ENCODE data around the gene TMEM201.

The TMEM201 gene

GRCh38 chr1:9544926-9545325 is 43.8 kb upstream of the TMEM201 start:
- no peaks in the 10 kb centered on the region for H3K36me3 ChIP-seq (ENCODE audit: control insufficient read depth in 2 of 2, insufficient read depth in 1 of 2, low read length in 2 of 2)
- no peak overlapping the region for H3K27ac ChIP-seq (ENCODE audit: extremely low read depth, low read depth, low read length)
- H3K4me3 ChIP-seq (ENCODE audit: low read depth, low read length): no peak overlapping the region
- TF ChIP-seq PRDM6 (tag by site-specific recombination; IDR thresholded peaks at IDR 0.05) (peak; percentile 67), ELK4 (IDR thresholded peaks at IDR 0.05; ENCODE audit: borderline replicate concordance, low read depth, low read length) (no peak), PRDM10 (tag by site-specific recombination; IDR thresholded peaks at IDR 0.05) (peak; percentile 73)
- peaks cover 7% of the 10 kb centered on the region; the same call in 1 of the 2 replicates for H3K4me1 ChIP-seq (ENCODE audit: control insufficient read depth, insufficient read depth, low read length)
- CTCF ChIA-PET: interaction anchor here (0.7 to 1.1 kb wide), 2 partner anchors 53 to 258 kb away, joined by 3 read pairs; no protein-coding TSS in a partner anchor
- POLR2A ChIA-PET: no interaction called here
- H3K9me3 ChIP-seq (ENCODE audit: control insufficient read depth, insufficient read depth, low read depth, low read length): no peaks in the 10 kb centered on the region

GRCh38 chr1:9549955-9550546 is 38.7 kb upstream of the TMEM201 start:
- H3K4me3 ChIP-seq (ENCODE audit: low read depth, low read length): no peak overlapping the region
- no peaks in the 10 kb centered on the region for H3K9me3 ChIP-seq (ENCODE audit: control insufficient read depth, insufficient read depth, low read depth, low read length)
- H3K27ac ChIP-seq (ENCODE audit: extremely low read depth, low read depth, low read length): no peak overlapping the region
- H3K36me3 ChIP-seq (ENCODE audit: control insufficient read depth in 2 of 2, insufficient read depth in 1 of 2, low read length in 2 of 2): peaks cover 6 to 17% of the 10 kb centered on the region in 2 experiments; a peak in 2 of 3 replicates
- no peak for TF ChIP-seq ZNF302 (tag by site-specific recombination; IDR thresholded peaks at IDR 0.05; ENCODE audit: low read depth)
- TF ChIP-seq ZNF549 (tag by site-specific recombination; IDR thresholded peaks at IDR 0.05): no peak
- no peak for TF ChIP-seq KLF8 (tag by site-specific recombination; IDR thresholded peaks at IDR 0.05)
- TF ChIP-seq KLF10 (tag by site-specific recombination; IDR thresholded peaks at IDR 0.05): no peak
- TF ChIP-seq ZNF324 (tag by site-specific recombination; IDR thresholded peaks at IDR 0.05): no peak
- no peak for TF ChIP-seq ZBTB11 (tag by site-specific recombination; conservative IDR thresholded peaks at IDR 0.05; ENCODE audit: low read depth)
- no peak for TF ChIP-seq ZNF561 (tag by site-specific recombination; IDR thresholded peaks at IDR 0.05; ENCODE audit: borderline replicate concordance)
- TF ChIP-seq ZNF2 (tag by site-specific recombination; IDR thresholded peaks at IDR 0.05): no peak
- ChIA-PET CTCF (interaction anchor here (0.6 to 1.3 kb wide), 3 partner anchors 25 to 1726 kb away, joined by 3 to 5 read pairs (median 5); no protein-coding TSS in a partner anchor), POLR2A (no interaction called here)
- H3K4me1 ChIP-seq (ENCODE audit: control insufficient read depth, insufficient read depth, low read length): peaks cover 2% of the 10 kb centered on the region; the same call in 1 of the 2 replicates
